ENCODE data around the gene AP2A2.
"Not testable (repeated sequence)": the region's sequence is repeated elsewhere in the genome, so short reads cannot be mapped to it uniquely, and the experiment has no call there.

Gene AP2A2

DNA sequence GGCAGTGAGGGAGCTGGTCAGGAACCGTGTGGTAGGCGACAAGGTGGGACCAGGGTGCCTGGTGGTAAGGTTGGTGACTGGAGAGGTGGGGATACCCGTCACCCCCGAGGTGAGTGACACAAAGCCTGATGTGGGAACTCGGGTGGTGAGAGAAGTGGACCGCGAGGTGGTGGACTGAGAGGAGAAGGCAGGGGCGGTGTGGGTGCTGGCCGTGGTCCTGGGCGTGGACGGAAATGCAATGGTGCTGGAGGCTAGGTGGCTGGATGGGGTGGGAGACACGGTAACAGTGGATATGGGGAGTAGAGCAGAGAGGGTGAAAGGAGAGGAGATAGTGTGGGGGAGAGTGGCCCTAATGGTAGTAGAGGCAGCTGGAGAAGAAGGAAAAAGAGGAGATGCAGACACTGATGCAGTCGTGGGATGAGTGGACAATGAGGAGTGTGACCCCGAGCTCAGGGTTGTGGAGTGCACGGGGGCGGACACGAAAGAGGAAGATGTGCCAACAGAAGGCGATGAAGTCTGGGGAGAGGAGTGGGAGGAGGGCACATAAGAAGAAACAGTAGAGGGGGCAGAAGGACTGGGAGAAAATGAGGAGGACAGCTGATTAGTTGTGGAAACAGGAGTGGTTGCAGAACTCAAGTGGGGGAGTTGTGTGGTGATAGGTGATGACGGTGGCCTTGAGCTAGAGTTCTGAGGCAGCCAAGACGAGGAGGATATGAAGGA lies 90.3 kb downstream of the AP2A2 start:
- DNase-seq (ENCODE audit: low read depth in 2 of 2), result no peak

DNA sequence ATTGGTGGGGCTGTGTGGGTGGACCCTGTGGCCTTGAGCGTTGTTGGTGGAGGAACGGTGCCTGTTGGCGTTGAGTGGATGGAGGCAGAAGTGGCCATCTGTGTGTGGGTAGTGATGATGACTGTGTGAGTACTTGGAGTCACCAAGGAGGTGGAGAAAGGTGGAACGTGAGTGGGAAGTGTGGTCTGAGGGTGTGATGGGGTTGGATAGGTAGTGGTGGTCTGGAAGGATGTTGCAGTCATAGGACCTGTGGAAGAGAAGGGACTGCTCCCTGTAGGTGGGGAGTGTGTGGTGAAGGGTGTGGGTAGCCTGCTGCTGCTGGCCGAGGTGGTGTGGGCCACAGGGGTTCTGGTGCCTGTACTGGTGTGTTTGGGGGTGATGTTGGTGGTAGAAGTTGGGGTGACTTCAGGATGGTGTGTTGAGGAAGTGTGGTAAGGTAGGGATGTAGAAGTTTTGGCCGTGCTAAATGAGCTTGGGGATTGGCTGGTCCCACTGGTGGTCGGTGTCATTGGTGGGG lies 91.0 kb downstream of the AP2A2 start:
- not testable (repeated sequence) for DNase-seq (ENCODE audit: low read depth in 2 of 2)

DNA sequence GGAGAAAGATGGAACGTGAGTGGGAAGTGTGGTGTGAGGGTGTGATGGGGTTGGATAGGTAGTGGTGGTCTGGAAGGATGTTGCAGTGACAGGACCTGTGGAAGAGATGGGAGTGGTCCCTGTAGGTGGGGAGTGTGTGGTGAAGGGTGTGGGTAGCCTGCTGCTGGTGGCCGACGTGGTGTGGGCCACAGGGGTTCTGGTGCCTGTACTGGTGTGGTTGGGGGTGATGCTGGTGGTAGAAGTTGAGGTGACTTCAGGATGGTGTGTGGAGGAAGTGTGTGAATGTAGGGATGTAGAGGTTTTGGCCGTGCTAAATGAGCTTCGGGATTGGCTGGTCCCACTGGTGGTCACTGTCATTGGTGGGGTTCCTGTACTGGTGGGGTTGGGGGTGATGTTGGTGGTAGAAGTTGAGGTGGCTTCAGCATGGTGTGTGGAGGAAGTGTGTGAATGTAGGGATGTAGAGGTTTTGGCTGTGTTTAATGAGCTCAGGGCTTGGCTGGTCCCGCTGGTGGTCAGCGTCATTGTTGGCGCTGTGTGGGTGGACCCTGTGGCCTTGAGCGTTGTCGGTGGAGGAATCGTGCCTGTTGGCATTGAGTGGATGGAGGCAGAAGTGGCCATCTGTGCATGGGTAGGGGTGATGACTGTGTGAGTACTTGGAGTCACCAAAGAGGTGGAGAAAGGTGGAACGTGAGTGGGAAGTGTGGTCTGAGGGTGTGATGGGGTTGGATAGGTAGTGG lies 91.8 kb downstream of the AP2A2 start:
- DNase-seq (ENCODE audit: low read depth in 2 of 2), result no peak

DNA sequence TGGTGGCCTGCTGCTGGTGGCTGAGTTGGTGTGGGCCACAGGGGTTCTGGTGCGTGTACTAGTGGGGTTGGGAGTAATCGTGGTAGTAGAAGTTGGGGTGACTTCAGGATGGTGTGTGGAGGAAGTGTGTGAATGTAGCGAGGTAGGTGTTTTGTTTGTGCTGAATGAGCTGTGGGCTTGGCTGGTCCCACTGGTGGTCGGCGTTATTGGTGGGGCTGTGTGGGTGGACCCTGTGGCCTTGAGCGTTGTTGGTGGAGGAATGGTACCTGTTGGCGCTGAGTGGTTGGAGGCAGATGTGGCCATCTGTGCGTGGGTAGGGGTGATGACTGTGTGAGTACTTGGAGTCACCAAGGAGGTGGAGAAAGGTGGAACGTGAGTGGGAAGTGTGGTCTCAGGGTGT lies 92.4 kb downstream of the AP2A2 start:
- DNase-seq (ENCODE audit: low read depth in 2 of 2), result no peak

- no peak for DNase-seq (ENCODE audit: low read depth in 2 of 2)
Observed at GRCh38 chr11:1019321-1019910, 93.7 kb downstream of the AP2A2 start.

GRCh38 chr11:1020211-1020905 lies 94.7 kb downstream of the AP2A2 start:
- no peak for DNase-seq (ENCODE audit: low read depth in 2 of 2)

GRCh38 chr11:1022411-1022810 lies 96.7 kb downstream of the AP2A2 start:
- DNase-seq (ENCODE audit: low read depth in 2 of 2), result no peak

DNA sequence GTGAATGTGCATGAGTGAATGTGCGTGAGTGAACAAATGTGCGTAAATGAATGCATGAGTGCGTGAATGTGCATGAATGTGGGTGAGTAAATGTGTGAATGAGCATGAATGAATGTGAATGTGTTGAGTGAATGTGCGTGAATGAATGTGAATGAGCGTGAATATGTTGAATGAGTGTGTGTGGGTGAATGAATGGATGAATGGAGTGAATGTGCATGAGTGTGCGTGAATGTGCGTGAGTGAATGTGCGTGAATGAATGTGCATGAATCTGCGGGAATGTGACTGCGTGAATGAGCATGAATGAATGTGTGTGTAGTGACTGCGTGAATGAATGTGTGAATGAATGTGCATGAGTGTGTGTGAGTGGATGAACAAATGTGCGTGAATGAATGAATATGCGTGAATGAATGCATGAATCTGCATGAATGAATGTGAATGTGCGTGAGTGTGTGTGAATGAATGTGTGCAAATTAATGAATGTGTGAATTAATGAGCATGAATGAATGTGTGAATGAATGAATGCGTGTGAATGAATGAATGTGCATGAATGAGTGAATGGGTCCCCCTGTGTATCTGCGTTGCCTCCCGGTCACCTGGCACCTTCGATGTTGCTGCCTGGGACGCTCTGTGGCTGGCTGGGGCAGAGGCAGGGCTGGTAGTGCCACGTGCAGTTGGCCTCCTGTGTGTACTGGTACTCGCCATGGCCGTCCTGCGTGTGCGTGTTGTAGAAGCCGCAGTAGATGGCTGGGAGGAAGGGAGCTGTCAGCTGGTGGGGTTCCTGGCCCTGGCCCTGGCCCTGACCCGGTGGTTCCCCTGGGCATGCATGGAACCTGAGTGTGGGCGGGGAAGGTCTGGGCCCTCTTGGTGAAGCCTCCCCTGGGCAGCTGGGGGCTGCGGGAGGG lies 97.5 kb downstream of the AP2A2 start:
- no peak for DNase-seq (ENCODE audit: low read depth in 2 of 2)

DNA sequence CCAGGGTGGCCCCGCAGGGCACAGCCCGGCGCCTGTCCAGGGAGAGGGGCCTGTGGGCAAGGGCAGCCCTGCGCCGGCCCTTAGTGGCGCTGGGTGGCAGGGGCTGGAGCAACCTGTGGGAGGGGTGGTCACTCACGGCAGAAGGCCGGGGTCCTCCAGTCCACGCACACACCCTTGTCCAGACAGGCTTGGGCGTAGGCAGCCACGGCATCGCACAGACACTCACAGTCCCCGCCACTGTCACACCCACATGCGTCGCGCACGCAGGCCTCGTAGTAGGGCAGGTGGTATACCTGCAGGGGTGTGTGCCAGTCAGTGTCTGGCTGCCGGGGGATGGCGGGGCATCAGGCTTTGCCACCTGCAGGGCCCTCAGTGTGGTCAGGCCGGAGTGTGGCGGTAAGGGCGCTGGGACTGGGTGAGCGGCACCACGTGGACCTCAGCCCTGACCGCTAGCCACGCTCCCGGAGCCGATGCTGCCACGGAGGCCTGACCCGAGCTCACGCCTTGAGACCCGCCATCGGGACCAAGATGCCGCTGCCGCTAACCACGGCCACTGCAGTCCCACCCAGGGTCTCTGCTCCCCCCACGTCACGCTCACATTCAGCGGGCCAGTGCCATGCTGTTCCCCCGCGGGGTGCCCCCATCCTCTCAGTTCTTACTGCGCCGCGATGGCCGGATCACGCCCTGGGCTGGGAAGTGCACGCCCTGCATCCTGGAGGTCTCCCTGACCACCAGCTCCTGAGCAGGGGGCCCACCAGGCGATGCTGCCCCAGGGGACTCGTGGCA lies 98.3 kb downstream of the AP2A2 start:
- no peak for DNase-seq (ENCODE audit: low read depth in 2 of 2)

GRCh38 chr11:1024597-1025409 lies 99.1 kb downstream of the AP2A2 start:
- DNase-seq (ENCODE audit: low read depth in 2 of 2), result no peak

- DNase-seq (ENCODE audit: low read depth in 2 of 2), result no peak
Observed at GRCh38 chr11:1025410-1026162, 99.9 kb downstream of the AP2A2 start.

- no peak for DNase-seq (ENCODE audit: low read depth in 2 of 2)
Observed at GRCh38 chr11:1026163-1026450, 100.4 kb downstream of the AP2A2 start.

- DNase-seq (ENCODE audit: low read depth in 2 of 2), result no peak
Observed at GRCh38 chr11:1026641-1027482, 101.2 kb downstream of the AP2A2 start.

DNA sequence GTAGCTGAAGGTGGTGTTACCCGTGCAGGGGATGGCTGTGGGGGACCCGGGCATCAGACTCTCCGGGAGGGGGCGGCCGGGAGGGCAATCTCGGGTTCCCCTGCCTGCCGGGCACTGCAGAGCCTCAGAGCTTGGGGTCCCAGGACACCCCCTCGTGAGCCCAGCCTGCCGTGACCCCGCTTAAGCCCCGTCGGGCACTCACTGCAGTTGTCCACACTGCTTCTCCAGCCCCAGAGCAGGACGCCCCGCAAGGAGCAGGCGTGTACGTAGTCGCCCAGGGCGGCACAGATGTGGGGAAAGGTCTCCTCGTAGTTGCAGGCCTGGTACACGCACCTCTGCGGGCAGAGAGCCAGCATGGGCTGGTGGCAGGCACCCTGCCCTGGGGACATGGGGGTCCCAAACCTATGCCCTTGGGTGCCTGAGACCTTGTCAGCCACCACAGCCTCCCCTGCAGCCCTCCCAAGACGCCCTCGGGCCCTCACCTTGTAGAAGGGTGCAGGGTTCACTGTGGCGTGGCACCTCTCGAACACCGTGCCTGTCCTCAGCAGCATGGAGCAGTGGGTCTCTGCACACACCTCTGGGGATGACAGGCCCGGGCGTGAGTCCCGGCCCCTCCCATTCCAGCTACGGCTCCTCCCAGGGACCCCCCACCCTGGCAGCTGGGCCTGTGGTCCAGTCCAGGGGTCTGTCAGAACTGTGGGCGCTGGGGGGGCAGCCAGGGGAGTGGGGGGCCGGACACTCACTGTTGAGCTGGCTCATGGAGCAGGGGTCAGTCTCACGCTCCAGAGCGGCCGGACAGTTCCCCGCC lies 102.0 kb downstream of the AP2A2 start:
- DNase-seq (ENCODE audit: low read depth in 2 of 2), result no peak

- DNase-seq (ENCODE audit: low read depth in 2 of 2), result no peak
Observed at GRCh38 chr11:1028291-1028540, 102.5 kb downstream of the AP2A2 start.

GRCh38 chr11:1028616-1029015 lies 102.9 kb downstream of the AP2A2 start:
- DNase-seq (ENCODE audit: low read depth in 2 of 2), result no peak

- no peak for DNase-seq (ENCODE audit: low read depth in 2 of 2)
Observed at GRCh38 chr11:1029051-1029450, 103.4 kb downstream of the AP2A2 start.

DNA sequence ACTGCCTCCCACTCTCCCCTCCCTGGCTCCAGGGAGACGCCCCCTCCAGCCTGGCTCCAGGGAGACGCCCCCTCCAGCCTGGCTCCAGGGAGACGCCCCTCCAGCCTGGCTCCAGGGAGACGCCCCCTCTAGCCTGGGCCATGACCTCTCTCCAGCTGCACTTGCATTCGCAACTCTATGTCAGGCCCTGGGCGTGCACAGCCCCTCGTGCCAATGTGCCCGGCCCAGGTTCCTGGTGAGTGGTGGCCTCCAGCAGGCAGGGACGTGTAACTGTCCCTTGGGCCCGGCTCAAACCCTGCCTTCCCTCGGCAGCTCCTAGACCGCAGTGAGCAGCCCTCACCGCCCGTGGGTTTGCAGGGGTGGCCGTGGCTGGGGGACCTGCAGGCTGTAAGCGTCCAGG lies 104.0 kb downstream of the AP2A2 start:
- DNase-seq (ENCODE audit: low read depth in 2 of 2), result no peak

All from stimulated activated CD4-positive, alpha-beta T cell treated with anti-CD3 and anti-CD28 coated beads, Interleukin-15, amount 100 ng/mL, for 48 hours (primary cell).